IMR-90 (cell line): ENCODE measurements around the gene LAMB1. TPM values are rescaled to one million over a fixed set of nuclear protein-coding genes. Genes with fewer than 3 reads are reported as not detected.

Source experiments
- ATAC-seq: fragments of 200-7000 bp; cut with Tn5 transposase; 2 replicates; pipeline ENCODE4 v1.9.1; 2020; ENCODE audit warnings: low read depth, mild to moderate bottlenecking, moderate library complexity
- BruUV-seq: library from RNA; stranded (reverse); fragments of 400-500 nt; replicated peaks from 2 replicates; lab custom pipeline; 2021; lab: Mats Ljungman, UMichigan
- CTCF ChIA-PET: fragments of 300-600 bp; formaldehyde crosslinking; extraction: SDS; loops from one replicate; lab custom pipeline; 2021; ENCODE audit warnings: antibody characterized with exemption; lab: Yijun Ruan, JAX
- POLR2A ChIA-PET: fragments of 300-600 bp; sonication (Branson Sonifier 250); formaldehyde crosslinking; loops from one replicate; lab custom pipeline; 2022; ENCODE audit warnings: antibody characterized with exemption; ENCODE audit not compliant: unreplicated experiment; lab: Charles Lee
- DNase-seq: peaks from one replicate; pipeline ENCODE4 v3.0.0; 2013
- H2AFZ ChIP-seq: replicated peaks from 2 replicates; pipeline ENCODE3; 2013; ENCODE audit warnings: low read length, mild to moderate bottlenecking; ENCODE audit not compliant: poor library complexity
- H2AK5ac ChIP-seq: 2 replicates; pipeline ENCODE4 v1.6.1; 2013; ENCODE audit warnings: low read depth, low read length, inconsistent platforms
- H2AK9ac ChIP-seq: replicated peaks from 2 replicates; pipeline ENCODE3; 2013; ENCODE audit warnings: mild to moderate bottlenecking, low read depth, low read length, moderate library complexity; ENCODE audit not compliant: poor library complexity
- H2BK120ac ChIP-seq: 2 replicates; pipeline ENCODE4 v1.6.1; 2013; ENCODE audit warnings: low read depth, low read length, inconsistent platforms
- H2BK15ac ChIP-seq: 3 replicates; pipeline ENCODE4 v1.6.1; 2013; ENCODE audit warnings: low read depth, low read length, inconsistent platforms
- H2BK20ac ChIP-seq: 2 replicates; pipeline ENCODE4 v1.6.1; 2013; ENCODE audit warnings: low read depth, mild to moderate bottlenecking, inconsistent platforms, low read length, moderate library complexity
- H2BK5ac ChIP-seq: 2 replicates; pipeline ENCODE4 v1.6.1; 2013; ENCODE audit warnings: mild to moderate bottlenecking, low read depth, low read length, inconsistent platforms; ENCODE audit not compliant: poor library complexity, severe bottlenecking
- H3K14ac ChIP-seq: replicated peaks from 2 replicates; pipeline ENCODE4 v1.6.1; 2013; ENCODE audit warnings: low read depth, low read length, inconsistent platforms
- H3K18ac ChIP-seq: 2 replicates; pipeline ENCODE4 v1.6.1; 2013; ENCODE audit warnings: low read depth, low read length, control low read depth
- H3K23ac ChIP-seq: 2 replicates; pipeline ENCODE4 v1.6.1; 2013; ENCODE audit warnings: low read depth, low read length, inconsistent platforms
- H3K27ac ChIP-seq: 2 replicates; pipeline ENCODE4 v1.5.1; 2013; ENCODE audit warnings: mild to moderate bottlenecking, control low read depth, low read length; ENCODE audit not compliant: insufficient read depth
- H3K27me3 ChIP-seq: 2 replicates; pipeline ENCODE4 v1.6.1; 2013; ENCODE audit warnings: low read length; ENCODE audit not compliant: control insufficient read depth, insufficient read depth
- H3K36me3 ChIP-seq: 2 replicates; pipeline ENCODE4 v1.6.1; 2013; ENCODE audit warnings: low read length, mixed read lengths; ENCODE audit not compliant: control insufficient read depth, insufficient read depth
- H3K4ac ChIP-seq: 2 replicates; pipeline ENCODE4 v1.6.1; 2013; ENCODE audit warnings: low read depth, low read length, inconsistent platforms
- H3K4me1 ChIP-seq: 2 replicates; pipeline ENCODE4 v1.6.1; 2013; ENCODE audit warnings: low read length, mixed read lengths; ENCODE audit not compliant: control insufficient read depth, insufficient read depth
- H3K4me2 ChIP-seq: 2 replicates; pipeline ENCODE4 v1.6.1; 2013; ENCODE audit warnings: low read depth, mild to moderate bottlenecking, control low read depth, low read length, moderate library complexity
- H3K4me3 ChIP-seq: 2 replicates; pipeline ENCODE4 v1.5.1; 2013; ENCODE audit warnings: low read depth, mild to moderate bottlenecking, control low read depth, low read length, moderate library complexity; ENCODE audit not compliant: insufficient read depth
- H3K56ac ChIP-seq: 2 replicates; pipeline ENCODE4 v1.6.1; 2013; ENCODE audit warnings: low read length, inconsistent platforms; ENCODE audit not compliant: insufficient read depth; ENCODE audit errors: extremely low read depth
- H3K79me1 ChIP-seq, 2 experiments: 2 replicates each; pipeline ENCODE4 v1.6.1; 2013; ENCODE audit warnings: low read length in 2 of 2, inconsistent platforms in 1 of 2, low read depth in 1 of 2
- H3K9ac ChIP-seq: 2 replicates; pipeline ENCODE4 v1.6.1; 2013; ENCODE audit warnings: low read depth, low read length, control low read depth
- H3K9me1 ChIP-seq: 2 replicates; pipeline ENCODE4 v1.6.1; 2013; ENCODE audit warnings: low read length, inconsistent platforms; ENCODE audit not compliant: insufficient read depth
- H3K9me3 ChIP-seq: 2 replicates; pipeline ENCODE4 v1.6.1; 2013; ENCODE audit warnings: low read length; ENCODE audit not compliant: control insufficient read depth, insufficient read depth
- H4K20me1 ChIP-seq: 2 replicates; pipeline ENCODE4 v1.6.1; 2013; ENCODE audit warnings: low read length, inconsistent platforms; ENCODE audit not compliant: insufficient read depth
- H4K5ac ChIP-seq: 2 replicates; pipeline ENCODE4 v1.6.1; 2013; ENCODE audit warnings: mild to moderate bottlenecking, low read depth, low read length, control low read depth
- H4K8ac ChIP-seq, 2 experiments: 2 replicates each; pipeline ENCODE4 v1.6.1; 2013; ENCODE audit warnings: low read depth in 2 of 2, low read length in 2 of 2, control low read depth in 1 of 2, inconsistent platforms in 1 of 2
- H4K91ac ChIP-seq: 2 replicates; pipeline ENCODE4 v1.6.1; 2013; ENCODE audit warnings: low read depth, low read length, inconsistent platforms; ENCODE audit not compliant: insufficient read depth
- BHLHE40 ChIP-seq: fragments of 150-350 bp; IDR thresholded peaks from 2 replicates; pipeline ENCODE4 v1.6.1; 2016; ENCODE audit warnings: mild to moderate bottlenecking, low read depth, low read length
- CEBPB ChIP-seq: IDR thresholded peaks from 2 replicates; pipeline ENCODE4 v1.6.1; 2012; ENCODE audit warnings: low read depth, low read length, improper control_type of control experiment
- FOS ChIP-seq: fragments of 150-350 bp; IDR thresholded peaks from 2 replicates; pipeline ENCODE4 v1.6.1; 2016; ENCODE audit warnings: low read depth, low read length
- MAFK ChIP-seq: IDR thresholded peaks from 2 replicates; pipeline ENCODE4 v1.6.1; 2012; ENCODE audit warnings: low read depth, low read length, improper control_type of control experiment
- MAZ ChIP-seq: IDR thresholded peaks from 2 replicates; pipeline ENCODE4 v1.6.1; 2012; ENCODE audit warnings: low read depth, mild to moderate bottlenecking, low read length, improper control_type of control experiment, moderate library complexity, borderline replicate concordance
- MXI1 ChIP-seq: IDR thresholded peaks from 2 replicates; pipeline ENCODE4 v1.6.1; 2012; ENCODE audit warnings: low read depth, mild to moderate bottlenecking, low read length, moderate library complexity, borderline replicate concordance
- POLR2A ChIP-seq: IDR thresholded peaks from 2 replicates; pipeline ENCODE4 v1.6.1; 2012; ENCODE audit warnings: mild to moderate bottlenecking, low read depth, low read length
- RCOR1 ChIP-seq: IDR thresholded peaks from 2 replicates; pipeline ENCODE4 v1.6.1; 2012; ENCODE audit warnings: mild to moderate bottlenecking, low read length, improper control_type of control experiment; ENCODE audit not compliant: insufficient replicate concordance
- SMC3 ChIP-seq: fragments of 150-350 bp; IDR thresholded peaks from 2 replicates; pipeline ENCODE4 v1.6.1; 2016; ENCODE audit warnings: low read depth, mild to moderate bottlenecking, antibody characterized with exemption, low read length, moderate library complexity
- WGBS, 2 experiments: methylation state at CpG; one replicate each; pipeline versions ENCODE4 v1.1.5 to v1.1.7; 2013; ENCODE audit warnings: missing lambda C conversion rate in 2 of 2; ENCODE audit not compliant: insufficient read length in 1 of 2; ENCODE audit errors: extremely low coverage in 2 of 2; 5-methylcytosine and 5-hydroxymethylcytosine counted together
- dilution Hi-C: fragments of 300-500 bp; cut with HindIII; formaldehyde crosslinking; loops from one replicate; pipeline ENCODE4 v1.14.3; 2018; ENCODE audit warnings: low sequenced_read_pairs; ENCODE audit not compliant: unreplicated experiment
- in situ Hi-C: fragments of 300-500 bp; cut with MboI; formaldehyde crosslinking; loops from 3 replicates; pipeline ENCODE4 v1.14.3; 2019; ENCODE audit warnings: low sequenced_read_pairs, inconsistent platforms, mixed read lengths
- intact Hi-C: fragments of 100-400 bp; cut with micrococcal nuclease; formaldehyde crosslinking; loops from 2 replicates; pipeline ENCODE4 v1.10.0; 2022
- polyA plus RNA-seq, 3 experiments: library from polyadenylated mRNA; depleted of rRNA; stranded (reverse); fragments of >200 nt; gene quantifications; 2 replicates each; pipeline ENCODE4 v1.2.3, GENCODE V29; 2012; ENCODE audit warnings: low replicate concordance in 1 of 3
- total RNA-seq: library from RNA; depleted of rRNA; stranded (reverse); fragments of >200 nt; gene quantifications from 2 replicates; pipeline ENCODE4 v1.2.3, GENCODE V29; 2012
- TF ChIP-seq, protein P1 (sequence below): fragments of 150-350 bp; IDR thresholded peaks from 2 replicates; pipeline ENCODE4 v1.6.1; 2017; ENCODE audit warnings: mild to moderate bottlenecking, antibody characterized with exemption, low read length, low read depth
- TF ChIP-seq, protein P2 (sequence below): fragments of 150-350 bp; IDR thresholded peaks from 2 replicates; pipeline ENCODE4 v1.6.1; 2016; ENCODE audit warnings: low read depth, mild to moderate bottlenecking, low read length, moderate library complexity, borderline replicate concordance
- TF ChIP-seq, protein P3 (sequence below): conservative IDR thresholded peaks from 2 replicates; pipeline ENCODE4 v1.5.1; 2012; ENCODE audit warnings: mild to moderate bottlenecking, low read depth, low read length, improper control_type of control experiment

Gene LAMB1
- total and polyA plus RNA-seq, 2 of the 4 experiments (the other 2 are of a cell fraction), result 114 to 117 TPM

DNA sequence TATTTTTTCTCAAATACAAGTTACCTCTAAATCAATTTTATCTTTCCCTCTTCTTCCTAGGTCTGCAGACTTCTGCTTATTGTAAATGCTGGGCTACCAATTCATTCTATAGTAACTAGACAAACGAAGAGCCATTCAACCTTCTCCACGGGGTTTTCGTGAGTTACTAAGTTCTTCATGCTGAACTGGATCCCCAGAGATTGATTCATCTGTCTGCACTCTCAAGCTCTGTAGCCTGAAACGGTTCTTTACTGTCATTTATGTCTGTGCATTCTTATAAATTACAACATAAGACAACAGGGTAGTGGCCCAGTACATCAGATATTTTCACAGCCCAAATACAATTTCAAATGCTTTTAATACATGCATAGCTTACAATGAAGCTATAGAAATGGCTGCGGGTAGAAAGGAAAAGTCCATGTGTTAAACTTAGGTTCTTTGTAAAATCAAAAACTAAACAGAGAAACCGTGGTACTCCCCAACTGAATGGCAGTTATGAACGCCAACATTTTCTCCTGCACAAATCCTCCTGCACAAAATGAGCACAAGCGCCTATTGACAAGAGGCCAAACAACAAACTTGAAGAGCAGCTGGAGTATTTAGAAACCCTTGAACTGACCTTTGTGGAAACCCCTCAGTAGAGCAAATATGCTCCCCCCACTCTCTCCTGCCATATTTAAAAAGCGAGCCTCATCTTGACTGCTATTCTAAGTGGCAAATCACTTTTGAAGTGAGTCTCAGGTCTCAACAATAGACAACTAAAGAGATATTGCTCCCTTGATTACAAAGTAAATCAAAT lies 20.7 kb downstream of the LAMB1 start (continued):
- no peak for TF ChIP-seq BHLHE40

DNA sequence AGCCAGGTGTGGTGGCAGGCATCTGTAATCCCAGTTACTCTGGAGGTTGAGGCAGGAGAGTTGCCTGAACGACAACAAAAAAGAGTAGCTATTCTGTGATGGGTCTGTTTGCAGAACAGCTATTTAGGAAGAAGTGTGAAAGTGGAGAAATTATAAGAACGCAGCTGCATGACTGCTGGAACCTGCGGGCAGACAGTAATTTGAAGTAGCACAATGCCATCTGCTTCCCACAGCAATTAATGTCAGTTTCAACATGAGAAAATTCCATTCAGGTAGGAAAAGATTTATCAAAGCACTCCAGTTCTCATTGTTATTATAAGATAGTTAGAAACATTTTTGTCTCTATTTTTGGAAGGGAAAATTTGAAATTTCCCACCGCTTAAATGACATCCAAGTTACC lies 21.5 kb downstream of the LAMB1 start:
- Histone ChIP-seq H3K27me3 (no peaks in the 10 kb centered on the region), H3K9ac (no peak overlapping the region), H4K91ac (no peak overlapping the region), H4K8ac (no peak overlapping the region), H3K27ac (no peak overlapping the region), H2AFZ (no peak overlapping the region), H3K14ac (no peak overlapping the region), H3K4me1 (peaks cover 3% of the 10 kb centered on the region), H4K5ac (no peak overlapping the region), H2BK20ac (no peak overlapping the region), H2BK5ac (no peak overlapping the region), H3K4me2 (no peak overlapping the region), H3K9me1 (peaks cover 5% of the 10 kb centered on the region; the same call in 1 of the 2 replicates), H2BK15ac (no peak overlapping the region), H4K20me1 (peaks cover 16% of the 10 kb centered on the region; the same call in 1 of the 2 replicates), H3K23ac (no peak overlapping the region), H3K36me3 (peaks cover 70% of the 10 kb centered on the region), H2AK9ac (no peak overlapping the region), H3K79me1 (peaks cover 2 to 34% of the 10 kb centered on the region in 2 experiments), H3K4ac (no peak overlapping the region), H3K4me3 (no peak overlapping the region), H3K18ac (no peak overlapping the region), H2AK5ac (no peak overlapping the region), H2BK120ac (no peak overlapping the region), H3K56ac (no peak overlapping the region), H3K9me3 (no peaks in the 10 kb centered on the region)
- in situ Hi-C loops, result no loop called here
- BruUV-seq, result no TSS peak
- intact Hi-C loops, result loop anchor here (5.0 kb wide), 1 partner anchor 166 kb away; no protein-coding TSS in a partner anchor
- 67% methylated on average over 1 of the region's 4 CpGs; no CpG with 5 or more reads in 1 of the 2 experiments for whole genome bisulfite sequencing, 2 experiments
- ChIA-PET CTCF (interaction anchor here (0.6 to 2.1 kb wide), 2 partner anchors 35 to 164 kb away, joined by 3 to 7 read pairs; no protein-coding TSS in a partner anchor), POLR2A (interaction anchor here (0.6 kb wide), 1 partner anchor 29 kb away, joined by 3 read pairs; no protein-coding TSS in a partner anchor)
- no peak for ATAC-seq
- dilution Hi-C loops, result no loop called here
- no peak for DNase-seq
- TF ChIP-seq, protein P1, sequence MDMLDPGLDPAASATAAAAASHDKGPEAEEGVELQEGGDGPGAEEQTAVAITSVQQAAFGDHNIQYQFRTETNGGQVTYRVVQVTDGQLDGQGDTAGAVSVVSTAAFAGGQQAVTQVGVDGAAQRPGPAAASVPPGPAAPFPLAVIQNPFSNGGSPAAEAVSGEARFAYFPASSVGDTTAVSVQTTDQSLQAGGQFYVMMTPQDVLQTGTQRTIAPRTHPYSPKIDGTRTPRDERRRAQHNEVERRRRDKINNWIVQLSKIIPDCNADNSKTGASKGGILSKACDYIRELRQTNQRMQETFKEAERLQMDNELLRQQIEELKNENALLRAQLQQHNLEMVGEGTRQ, result no peak
- no peak for TF ChIP-seq MXI1
- TF ChIP-seq FOS, result no peak
- no peak for TF ChIP-seq CEBPB
- TF ChIP-seq, protein P2, sequence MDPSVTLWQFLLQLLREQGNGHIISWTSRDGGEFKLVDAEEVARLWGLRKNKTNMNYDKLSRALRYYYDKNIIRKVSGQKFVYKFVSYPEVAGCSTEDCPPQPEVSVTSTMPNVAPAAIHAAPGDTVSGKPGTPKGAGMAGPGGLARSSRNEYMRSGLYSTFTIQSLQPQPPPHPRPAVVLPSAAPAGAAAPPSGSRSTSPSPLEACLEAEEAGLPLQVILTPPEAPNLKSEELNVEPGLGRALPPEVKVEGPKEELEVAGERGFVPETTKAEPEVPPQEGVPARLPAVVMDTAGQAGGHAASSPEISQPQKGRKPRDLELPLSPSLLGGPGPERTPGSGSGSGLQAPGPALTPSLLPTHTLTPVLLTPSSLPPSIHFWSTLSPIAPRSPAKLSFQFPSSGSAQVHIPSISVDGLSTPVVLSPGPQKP, result no peak
- TF ChIP-seq BHLHE40, result no peak
- no peak for TF ChIP-seq SMC3
- no peak for TF ChIP-seq RCOR1
- TF ChIP-seq MAFK, result no peak
- no peak for TF ChIP-seq POLR2A
- TF ChIP-seq, protein P3, sequence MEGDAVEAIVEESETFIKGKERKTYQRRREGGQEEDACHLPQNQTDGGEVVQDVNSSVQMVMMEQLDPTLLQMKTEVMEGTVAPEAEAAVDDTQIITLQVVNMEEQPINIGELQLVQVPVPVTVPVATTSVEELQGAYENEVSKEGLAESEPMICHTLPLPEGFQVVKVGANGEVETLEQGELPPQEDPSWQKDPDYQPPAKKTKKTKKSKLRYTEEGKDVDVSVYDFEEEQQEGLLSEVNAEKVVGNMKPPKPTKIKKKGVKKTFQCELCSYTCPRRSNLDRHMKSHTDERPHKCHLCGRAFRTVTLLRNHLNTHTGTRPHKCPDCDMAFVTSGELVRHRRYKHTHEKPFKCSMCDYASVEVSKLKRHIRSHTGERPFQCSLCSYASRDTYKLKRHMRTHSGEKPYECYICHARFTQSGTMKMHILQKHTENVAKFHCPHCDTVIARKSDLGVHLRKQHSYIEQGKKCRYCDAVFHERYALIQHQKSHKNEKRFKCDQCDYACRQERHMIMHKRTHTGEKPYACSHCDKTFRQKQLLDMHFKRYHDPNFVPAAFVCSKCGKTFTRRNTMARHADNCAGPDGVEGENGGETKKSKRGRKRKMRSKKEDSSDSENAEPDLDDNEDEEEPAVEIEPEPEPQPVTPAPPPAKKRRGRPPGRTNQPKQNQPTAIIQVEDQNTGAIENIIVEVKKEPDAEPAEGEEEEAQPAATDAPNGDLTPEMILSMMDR, result no peak
- no peak for TF ChIP-seq MAZ
